HG03196 (cell line): Measurements from ENCODE around the gene KLHL10.
A peak's percentile ranks its signal among the peaks of the same experiment; 100 is the strongest.

Experiments used
- ATAC-seq: cut with Tn5 transposase; IDR thresholded peaks from one replicate; pipeline ENCODE4 v1.9.1; 2021; ENCODE audit not compliant: unreplicated experiment

The KLHL10 gene

DNA sequence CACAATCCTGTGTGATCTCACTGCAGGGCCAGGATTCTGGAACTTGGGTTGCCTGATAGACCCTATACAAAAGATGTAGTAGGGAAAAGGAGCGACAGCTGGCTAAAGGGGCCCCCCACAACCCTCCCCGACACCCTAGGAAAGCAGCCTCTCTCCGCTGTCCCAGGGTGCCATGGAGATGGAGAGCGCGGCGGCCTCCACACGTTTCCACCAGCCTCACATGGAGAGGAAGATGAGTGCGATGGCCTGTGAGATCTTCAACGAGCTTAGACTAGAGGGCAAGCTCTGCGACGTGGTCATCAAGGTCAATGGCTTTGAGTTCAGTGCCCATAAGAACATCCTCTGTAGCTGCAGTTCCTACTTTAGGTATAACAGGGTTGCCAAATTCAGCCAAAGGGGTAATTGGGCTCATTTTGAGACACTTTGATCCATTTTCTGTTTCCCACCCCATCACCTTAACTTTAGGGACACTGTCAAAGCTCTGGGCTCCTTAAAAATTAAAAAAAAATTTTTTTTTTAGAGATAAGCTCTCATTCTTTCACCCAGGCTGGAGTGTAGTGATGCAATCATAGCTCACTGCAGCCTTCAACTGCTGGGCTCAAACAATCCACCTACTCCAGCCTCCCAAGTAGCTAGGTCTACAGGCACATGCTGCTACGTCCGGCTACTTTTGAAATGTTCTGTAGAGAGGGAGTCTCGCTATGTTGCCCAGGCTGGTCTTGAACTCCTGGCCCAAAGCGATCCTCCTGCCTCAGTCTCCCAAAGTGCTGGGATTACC lies at the start of gene KLHL10:
KLHL10 (plus strand) TSS at position 65 of the 778 bp plus-strand sequence; CDS start at position 173, 108 bp downstream.
- no peak for ATAC-seq

DNA sequence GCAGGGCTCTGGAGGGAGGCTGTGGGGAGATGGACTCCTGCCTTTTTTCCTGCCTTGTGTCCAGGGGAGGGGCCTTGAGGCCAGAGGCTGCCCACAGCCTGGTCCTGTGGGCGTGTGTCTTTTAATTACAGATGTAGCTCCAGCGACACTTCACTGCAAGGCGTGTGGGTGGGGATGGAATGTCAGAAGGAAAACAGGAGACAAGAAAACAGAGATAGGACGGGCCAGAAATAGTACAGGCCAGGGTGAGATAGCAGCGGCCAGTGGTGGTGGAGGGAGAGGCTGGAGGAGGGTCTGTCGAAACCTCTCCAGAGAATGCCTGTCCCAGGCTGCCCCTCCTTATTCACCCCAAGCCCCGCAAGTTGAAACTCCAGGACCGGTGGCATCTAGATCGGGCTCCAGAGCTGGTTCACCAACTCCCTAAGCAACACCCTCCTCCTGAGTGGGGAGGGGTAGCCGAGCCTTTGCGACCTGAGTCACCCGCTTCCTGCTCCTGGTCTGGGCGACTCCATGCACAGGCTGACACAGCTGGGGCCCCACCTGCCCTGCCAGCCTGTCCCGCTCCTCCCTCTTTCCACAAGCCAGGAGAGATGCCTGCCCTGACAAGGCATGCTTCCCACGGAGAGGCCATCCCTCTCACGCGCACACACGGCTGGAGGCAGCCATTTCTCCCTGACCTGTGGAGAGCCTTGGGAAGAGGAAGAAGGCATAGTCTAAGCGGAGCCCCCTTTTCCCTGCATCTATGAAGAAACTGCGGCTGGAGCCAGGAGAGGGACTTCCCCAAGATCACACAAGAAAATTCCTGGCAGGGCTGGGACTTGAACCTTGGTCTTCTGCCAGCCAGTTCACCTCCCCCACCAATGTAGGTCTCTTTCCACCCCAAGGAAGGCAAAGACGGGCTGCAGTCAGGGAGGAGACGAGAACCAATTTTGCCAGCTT lies 44.5 kb upstream of the KLHL10 start:
- ATAC-seq: no peak

DNA sequence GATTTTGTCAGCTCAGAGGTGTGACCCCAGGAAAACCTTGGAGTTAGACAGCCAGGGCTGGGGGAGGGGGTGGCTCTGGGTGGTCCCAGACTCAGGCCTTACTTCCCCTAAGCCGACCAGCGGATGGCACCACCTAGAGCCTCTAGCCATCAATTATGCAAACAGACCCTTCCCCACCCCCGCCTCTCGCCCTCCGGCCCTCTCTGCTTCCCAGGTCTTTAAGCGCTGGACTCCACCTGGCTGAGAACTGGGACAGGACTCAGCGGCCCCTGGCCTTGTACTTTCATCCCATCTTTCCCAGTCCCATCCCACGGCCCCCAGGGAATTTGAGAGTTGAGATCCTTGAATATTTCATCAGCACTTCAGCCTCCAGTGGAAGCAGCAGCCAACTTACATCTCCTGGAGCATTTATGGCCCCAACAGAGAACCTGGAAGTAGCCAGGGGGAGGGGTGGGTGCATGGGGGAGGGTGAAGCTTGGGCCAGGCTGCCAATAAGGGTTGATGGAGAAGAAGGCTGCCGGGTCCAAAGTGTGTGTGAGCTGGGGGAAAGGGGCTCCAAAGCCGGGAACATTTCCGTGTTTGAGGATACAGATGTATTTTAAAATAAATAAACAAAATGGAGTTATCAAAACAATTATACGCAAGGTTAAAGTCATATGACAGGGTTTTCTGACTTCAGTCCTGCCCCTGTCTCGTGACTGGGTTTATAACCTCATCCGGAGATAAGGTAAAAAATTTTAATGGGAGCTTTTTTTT lies 43.7 kb upstream of the KLHL10 start:
- ATAC-seq: no peak

DNA sequence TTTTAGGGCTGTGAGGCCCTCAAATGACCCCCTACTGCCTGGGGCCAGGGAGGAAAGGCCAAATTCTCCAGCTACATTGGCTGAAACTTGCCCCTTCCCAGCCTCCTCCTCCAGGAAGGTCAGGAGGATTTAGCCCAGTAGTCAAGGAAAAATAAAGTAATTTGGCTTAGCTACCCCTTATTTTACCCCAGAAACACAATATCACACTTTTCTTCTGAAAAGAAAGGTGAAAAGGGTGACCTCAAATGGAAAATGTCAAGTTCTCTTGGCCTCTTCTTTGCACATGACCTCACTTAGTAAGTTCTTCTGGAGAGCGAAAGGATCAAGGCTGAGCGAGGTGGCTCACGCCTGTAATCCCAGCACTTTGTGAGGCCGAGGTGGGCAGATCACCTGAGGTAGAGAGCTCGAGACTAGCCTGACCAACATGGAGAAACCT lies 43.1 kb upstream of the KLHL10 start:
- ATAC-seq: no peak

DNA sequence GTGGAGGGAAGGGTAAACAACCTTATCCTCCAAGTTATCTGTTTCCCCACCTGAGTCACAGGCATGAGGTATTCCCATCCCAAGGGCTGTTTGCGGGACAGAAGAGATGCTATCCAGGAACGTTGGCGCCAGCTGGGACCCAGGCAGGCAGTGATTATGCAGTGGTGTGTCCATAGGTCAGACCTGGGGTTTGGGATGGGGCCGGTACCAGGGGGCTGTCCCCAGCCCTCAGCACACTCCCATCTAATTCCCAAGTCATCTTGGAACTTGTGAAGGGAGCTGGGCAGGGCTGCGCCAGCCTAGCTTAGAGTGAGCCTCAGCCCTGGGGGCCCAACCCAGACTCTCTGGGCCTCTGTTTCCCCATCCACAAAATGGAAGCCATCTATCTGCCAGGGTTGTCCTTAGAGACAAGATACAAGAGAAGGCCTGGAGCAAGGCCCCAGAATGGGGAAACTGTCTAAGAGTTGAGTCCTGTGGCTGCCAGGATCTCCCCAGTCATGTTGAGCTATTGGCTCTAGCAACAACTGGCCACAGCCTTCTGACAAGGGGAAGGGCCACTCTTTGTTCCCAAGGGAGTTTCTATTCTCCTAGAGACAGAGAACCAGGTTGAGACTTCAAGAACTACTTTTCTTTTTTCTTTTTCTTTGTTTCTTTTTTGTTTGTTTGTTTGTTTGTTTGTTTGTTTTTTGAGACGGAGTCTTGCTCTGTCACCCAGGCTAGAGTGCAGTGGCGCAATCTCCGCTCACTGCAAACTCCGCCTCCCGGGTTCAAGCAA lies 41.3 kb upstream of the KLHL10 start:
- no peak for ATAC-seq

DNA sequence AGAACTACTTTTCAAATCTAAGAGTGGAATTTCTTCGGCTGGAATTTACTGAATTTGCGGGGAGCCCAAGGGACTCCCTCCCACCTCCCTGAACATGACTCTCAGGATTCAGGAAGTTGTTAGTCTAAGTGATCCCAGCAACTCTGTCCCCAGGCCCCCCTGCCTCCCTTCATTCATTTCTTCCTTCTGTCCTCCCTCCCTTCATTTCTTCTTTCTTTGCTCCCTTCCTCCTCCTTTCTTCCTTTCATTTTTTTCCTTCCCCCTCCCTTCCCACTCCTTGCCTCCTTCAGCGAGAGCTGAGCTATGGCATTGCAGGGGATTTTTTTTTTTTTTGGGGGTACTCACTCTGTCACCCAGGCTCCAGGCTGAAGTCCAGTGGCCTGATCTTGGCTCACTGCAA lies 40.2 kb upstream of the KLHL10 start:
- no peak for ATAC-seq

DNA sequence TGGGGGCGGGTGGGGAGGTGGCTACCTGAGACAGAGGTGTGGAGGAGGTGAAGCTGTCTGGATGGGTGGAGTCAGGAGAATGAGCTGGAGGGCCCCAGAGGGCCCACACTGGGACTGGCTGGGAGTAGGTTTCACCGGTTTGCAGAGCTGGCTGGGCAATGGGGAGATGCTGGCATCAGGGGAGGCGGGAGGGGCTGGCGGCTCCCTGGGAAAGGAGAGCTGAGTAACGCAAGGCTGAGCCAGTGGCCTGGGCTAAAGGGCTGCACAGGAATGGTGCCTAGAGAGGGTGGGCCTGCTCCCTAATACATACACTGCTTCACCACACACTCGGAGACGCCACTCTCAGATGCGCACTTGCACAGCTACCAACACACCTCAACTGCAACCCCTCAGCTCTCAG lies 38.3 kb upstream of the KLHL10 start:
- no peak for ATAC-seq

DNA sequence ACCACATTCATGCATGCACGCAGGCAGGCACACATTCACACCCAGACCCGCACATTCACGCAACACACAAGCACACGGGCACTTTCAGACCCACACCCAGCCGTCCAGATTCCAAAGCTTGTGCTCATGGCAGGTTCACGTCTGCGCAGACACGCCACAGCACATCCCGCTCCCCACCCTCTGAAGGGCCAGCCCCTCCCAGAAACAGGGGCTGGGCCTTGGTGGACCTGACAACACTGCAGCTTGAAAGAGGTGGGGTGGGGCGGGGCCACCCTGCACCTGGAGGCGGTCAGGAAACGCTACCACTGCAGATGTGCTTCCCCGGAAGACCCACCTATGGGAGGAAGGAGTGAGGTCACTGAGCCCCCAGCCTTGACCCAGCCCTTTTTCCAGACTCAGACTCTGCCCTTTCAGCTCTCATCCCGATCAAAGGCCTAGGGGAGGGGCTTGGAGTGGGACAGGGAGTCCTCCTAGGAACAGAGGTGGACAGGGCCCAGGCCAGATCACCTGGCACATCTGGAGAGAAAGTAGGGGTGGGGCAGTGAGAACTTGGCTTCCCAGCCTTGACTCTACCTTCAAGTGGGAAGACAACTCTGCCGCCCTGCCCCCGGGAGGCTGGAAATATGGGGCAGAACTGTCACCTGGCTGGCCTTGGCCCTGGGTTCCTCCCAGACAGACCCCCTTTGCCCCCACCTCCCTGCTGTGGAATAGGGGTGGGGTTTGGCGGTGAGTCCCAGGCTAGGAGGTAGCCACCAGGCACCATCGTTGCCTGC lies 36.8 kb upstream of the KLHL10 start:
- no peak for ATAC-seq

DNA sequence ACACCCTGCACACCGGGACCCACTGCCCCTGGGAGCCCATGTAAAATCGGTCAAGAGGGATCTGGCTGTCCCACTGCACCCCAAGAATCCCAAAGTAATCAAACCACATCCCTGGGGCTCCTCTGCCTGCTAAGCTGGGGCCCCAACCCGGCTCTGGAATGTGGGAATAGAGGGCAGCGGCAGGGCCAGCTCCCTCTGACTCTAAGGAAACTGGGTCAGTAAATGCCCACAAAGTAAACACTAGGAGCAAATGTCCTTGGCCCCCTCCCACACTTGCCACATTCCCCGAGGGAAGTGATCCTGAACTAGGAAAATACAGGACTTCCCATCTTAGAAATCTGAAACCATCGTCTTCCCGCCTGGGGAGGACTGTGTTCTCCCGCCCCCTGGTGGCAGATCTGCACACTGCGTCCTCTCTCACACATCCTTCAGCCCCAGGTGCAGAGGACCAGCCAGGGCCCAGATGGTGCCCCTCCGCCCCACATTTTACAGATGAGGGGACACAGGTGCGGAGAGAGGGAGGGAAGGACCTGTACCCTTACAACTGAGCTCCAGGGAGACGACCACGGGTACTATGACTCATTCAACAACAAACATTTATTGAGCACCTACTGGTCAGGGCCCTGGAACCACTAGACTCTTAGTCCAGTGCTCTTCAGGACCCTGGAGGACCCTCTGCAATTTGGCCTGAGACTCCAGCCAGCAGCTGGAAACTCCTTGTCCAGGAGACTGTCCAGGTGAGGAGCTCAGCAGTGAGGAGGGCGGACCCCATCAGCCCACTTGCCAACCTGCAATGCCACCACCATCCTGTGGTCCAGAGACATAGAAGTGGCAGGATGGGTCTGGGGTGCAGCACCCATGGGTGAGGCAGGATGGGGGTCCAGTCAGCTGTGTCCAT lies 36.0 kb upstream of the KLHL10 start:
- ATAC-seq: no peak

DNA sequence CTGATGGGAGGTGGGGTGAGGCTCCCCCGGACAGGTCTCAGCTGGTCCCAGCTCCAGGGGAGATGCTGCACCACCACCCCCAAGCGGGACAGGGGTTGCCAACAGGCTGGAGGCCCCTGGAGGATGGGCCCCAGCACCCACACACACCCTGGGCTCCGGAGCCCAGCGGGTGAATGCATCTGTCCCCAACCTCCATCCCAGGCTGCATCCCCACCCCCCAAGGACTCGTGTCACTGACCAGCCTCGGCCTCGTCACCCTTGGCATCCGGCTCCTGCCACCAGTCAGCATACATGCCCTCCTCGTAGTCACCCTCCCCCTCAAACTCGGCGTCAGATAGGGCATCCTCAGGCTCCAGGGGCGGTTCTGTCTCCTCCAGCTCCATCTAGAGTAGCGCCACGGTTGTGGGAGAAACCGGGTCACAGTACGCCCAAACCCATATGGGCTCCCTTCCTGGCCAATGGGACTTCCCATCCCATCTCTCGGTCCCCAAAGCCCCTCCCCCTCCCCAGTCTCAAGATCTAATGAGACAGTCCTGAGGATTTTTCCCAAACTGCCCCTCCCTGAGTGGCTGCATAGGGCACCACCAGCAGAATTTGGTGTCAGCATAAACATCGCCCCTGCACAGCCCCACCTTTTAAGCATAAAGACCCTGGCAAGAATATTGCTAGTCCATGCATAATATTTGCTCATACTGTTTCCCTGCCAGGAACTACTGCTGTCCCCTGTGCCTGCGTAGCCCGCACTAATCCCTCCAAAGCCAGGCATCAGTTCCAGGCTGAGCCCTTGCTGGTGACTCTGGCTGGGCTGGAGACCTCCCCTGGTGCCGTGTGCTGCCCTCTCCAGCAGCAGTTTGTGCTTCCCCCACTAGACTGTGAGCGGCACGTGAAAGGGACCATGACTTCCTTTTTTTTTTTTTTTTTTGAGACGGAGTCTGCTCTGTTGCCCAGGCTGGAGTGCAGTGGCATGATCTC lies 34.3 kb upstream of the KLHL10 start:
- ATAC-seq: no peak

DNA sequence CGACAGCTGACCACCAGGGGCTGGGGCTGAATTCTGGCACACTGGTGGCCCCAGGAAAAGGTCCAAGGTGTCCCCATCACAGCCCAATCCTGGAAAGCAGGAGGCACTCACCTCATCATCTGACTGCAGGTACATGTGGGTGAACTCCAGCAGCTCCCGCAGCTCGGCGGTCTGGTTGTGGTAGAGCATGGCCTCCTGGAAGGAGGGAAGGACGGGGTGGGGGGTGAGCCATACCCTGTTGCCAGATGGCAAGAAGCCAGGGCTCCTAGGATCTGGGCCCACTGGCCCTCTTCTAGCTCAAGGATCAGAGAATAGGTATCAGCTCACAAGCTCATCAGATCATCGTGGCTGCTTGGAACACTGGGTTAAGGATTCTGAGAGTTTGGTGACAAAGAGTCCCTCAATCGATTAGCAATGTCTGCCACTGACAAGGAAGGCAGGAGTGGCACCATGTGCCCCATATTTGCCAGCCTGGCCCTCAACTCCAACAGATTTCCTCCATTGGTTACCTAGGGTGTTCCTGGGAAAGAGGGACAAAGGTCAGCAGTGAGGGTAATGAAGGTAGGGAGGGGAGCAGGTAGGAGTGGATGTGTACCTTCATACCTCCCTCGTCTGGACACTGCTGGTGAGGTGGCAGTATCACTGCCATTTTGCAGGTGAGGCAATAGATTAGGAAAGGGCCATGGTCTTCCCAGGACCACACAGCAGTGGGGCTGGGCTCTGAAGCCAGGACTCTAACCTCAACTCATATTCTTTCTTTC lies 30.8 kb upstream of the KLHL10 start:
- ATAC-seq: no peak

DNA sequence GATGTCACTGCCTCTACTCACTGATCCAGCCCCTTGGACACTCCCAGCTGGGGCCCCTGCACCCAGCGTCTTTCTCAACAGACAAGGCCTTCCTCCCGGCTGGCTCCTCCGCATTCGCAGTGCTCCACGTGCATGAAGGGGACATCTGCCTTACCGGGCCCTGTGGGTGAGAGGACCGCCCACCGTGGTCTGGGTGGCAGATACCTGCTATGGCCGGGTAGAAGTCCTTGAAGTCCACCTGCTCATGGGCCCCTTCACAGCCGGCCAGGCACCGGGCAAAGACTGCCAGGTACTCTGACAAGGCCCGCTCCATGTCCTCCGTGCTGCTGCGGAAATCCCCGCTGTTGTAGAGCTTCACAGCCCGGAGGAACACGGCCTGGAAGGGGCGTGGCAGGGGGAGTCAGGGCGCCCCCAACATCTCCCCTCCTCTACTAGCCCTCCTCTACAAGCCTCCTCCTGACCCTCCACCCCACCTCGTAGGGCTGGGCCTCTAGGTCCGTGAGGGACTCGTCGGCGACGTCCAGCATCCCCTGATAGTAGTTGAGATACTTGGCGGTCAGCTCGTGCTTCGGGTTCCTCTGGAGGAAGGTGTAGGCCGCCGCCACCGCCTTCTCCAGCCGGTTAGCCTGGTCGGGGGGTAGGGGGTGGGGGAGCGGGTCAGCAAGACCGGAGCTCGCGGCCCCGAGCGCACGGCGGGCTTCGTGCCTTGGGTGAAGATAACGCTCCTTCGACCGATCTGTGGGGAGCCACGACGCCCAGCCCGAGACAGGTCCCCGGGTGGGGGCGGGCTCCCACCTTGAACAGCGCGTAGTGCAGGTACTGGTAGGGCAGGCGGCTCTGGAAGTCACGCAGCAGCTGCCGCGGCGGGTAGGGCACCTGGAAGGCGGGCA lies 26.7 kb upstream of the KLHL10 start:
- no peak for ATAC-seq

DNA sequence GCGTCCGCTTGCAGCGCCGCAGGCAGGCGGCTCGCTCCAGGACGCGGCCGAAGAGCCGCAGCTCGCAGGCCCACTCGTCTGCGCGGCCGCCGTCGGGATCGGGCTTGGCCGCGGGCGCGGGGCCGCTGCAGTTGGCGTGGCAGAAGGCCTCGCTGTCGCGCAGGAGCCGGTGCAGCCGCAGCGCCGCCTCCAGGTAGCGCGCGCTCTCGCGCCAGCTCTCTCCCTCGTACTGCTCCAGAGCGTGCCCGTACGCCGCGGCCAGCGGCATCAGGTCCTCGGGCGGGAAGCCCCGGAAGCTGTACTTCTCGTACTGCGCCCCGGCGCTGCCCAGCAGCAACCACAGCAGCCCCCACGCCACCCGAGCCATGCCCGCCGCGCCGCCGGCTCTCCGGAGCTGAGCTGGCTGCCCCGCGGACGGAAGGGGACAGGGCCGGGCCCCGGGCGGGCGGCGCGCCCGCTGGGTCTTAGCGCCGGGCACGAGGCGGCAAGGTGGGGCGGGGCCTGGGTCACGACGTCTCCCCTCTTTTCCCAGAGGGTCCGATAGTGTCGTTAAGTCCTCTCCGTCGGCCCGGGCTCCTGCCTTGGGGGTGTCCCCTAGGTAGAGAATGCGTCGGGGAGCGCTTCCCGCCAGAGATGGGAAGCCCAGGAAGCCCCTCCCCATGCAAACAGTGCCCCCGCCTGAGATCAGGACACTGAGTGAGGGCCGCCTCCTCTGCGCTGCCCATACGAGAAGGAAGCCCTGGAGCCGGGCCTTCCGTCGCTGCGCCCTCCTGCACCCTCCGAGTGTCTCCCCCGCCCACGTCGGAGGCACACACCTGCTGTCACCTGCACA lies 25.9 kb upstream of the KLHL10 start, which contains the start of gene P3H4:
P3H4 (minus strand) TSS at position 401 of the 832 bp plus-strand sequence; CDS start at position 367, 34 bp downstream.
- peak; percentile 53 for ATAC-seq

DNA sequence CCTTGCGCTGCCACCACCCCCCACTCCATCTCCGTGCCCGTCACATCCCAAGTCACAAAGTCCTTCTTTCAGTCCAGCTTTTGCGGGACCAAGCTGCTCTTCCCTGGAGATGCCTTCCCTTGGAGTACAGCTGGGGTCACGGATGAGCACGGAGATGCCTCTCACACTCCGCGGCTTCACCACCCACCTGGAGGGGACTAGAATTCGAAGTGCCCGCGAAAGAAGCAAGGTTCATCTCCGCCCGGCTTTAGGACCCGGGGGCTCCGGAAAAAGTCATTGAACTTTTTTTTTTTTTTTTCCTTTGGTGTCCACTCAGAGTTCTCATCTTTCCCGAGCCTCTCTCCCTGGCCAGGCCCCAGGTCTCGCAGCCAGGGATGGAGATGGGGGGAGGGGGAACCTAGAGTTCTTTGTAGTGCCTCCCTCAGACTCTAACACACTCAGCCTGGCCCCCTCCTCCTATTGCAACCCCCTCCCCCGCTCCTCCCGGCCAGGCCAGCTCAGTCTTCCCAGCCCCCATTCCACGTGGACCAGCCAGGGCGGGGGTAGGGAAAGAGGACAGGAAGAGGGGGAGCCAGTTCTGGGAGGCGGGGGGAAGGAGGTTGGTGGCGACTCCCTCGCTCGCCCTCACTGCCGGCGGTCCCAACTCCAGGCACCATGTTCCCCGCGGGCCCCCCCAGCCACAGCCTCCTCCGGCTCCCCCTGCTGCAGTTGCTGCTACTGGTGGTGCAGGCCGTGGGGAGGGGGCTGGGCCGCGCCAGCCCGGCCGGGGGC lies 25.1 kb upstream of the KLHL10 start, which contains the start of gene FKBP10:
FKBP10 (plus strand) TSS at position 624 of the 771 bp plus-strand sequence; CDS start at position 655, 31 bp downstream.
- no peak for ATAC-seq
